Bronchial epithelial cell (primary cell): ENCODE measurements around the gene PDE11A. TPM values are rescaled to one million over a fixed set of nuclear protein-coding genes. Genes with fewer than 3 reads are reported as not detected.

Experiments used
- DNase-seq: peaks from one replicate; pipeline ENCODE4 v3.0.0-alpha.2; 2010; ENCODE audit warnings: low read depth
- FAIRE-seq: peaks from 2 replicates; lab custom pipeline; 2011; peaks lifted over from hg19 to GRCh38; lab: Jason Lieb, UNC
- H3K27me3 ChIP-seq: 2 replicates; pipeline ENCODE4 v1.5.1; 2011; ENCODE audit warnings: low read length; ENCODE audit not compliant: control insufficient read depth, insufficient read depth
- H3K36me3 ChIP-seq: 2 replicates; pipeline ENCODE4 v1.5.1; 2011; ENCODE audit warnings: low read length; ENCODE audit not compliant: control insufficient read depth, insufficient read depth
- H3K4me3 ChIP-seq: 2 replicates; pipeline ENCODE4 v1.5.1; 2011; ENCODE audit warnings: mild to moderate bottlenecking, low read depth, low read length, control low read depth
- total RNA-seq: library from RNA; depleted of rRNA; stranded (reverse); fragments of >200 nt; gene quantifications from 2 replicates; pipeline ENCODE4 v1.2.1, GENCODE V29; 2014
- TF ChIP-seq, protein P1 (sequence below): IDR thresholded peaks from 2 replicates; pipeline ENCODE4 v1.5.1; 2011; ENCODE audit warnings: mild to moderate bottlenecking, moderate library complexity, low read length, control low read depth, inconsistent platforms; ENCODE audit not compliant: insufficient read depth, severe bottlenecking

Gene PDE11A
- total RNA-seq, 1 donor from 2014 or later, result not detected

DNA sequence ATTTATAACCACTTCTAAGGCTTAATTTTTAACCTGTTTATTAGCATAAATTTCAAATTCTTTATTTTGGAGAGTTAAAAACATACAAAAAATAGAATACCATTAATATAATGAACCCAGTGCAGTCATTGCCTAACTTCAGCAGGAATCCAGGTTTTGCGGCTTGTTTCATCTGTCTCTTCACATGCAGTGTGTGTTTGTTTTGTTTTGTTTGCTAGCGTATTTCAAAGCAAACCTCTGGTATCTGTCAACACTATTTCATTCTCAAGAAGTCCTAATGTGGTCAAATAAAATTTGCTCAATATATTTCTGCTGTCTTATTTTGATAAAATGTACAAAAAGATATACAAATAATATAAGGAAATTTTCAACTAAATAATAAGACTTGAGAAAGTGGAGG is 351.5 kb downstream of the PDE11A start:
- DNase-seq (no peak), FAIRE-seq (no peak)
- no peak overlapping the region for H3K4me3 ChIP-seq
- H3K36me3 ChIP-seq, result no peaks in the 10 kb centered on the region
- no peaks in the 10 kb centered on the region for H3K27me3 ChIP-seq
- TF ChIP-seq, protein P1, sequence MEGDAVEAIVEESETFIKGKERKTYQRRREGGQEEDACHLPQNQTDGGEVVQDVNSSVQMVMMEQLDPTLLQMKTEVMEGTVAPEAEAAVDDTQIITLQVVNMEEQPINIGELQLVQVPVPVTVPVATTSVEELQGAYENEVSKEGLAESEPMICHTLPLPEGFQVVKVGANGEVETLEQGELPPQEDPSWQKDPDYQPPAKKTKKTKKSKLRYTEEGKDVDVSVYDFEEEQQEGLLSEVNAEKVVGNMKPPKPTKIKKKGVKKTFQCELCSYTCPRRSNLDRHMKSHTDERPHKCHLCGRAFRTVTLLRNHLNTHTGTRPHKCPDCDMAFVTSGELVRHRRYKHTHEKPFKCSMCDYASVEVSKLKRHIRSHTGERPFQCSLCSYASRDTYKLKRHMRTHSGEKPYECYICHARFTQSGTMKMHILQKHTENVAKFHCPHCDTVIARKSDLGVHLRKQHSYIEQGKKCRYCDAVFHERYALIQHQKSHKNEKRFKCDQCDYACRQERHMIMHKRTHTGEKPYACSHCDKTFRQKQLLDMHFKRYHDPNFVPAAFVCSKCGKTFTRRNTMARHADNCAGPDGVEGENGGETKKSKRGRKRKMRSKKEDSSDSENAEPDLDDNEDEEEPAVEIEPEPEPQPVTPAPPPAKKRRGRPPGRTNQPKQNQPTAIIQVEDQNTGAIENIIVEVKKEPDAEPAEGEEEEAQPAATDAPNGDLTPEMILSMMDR, result no peak

DNA sequence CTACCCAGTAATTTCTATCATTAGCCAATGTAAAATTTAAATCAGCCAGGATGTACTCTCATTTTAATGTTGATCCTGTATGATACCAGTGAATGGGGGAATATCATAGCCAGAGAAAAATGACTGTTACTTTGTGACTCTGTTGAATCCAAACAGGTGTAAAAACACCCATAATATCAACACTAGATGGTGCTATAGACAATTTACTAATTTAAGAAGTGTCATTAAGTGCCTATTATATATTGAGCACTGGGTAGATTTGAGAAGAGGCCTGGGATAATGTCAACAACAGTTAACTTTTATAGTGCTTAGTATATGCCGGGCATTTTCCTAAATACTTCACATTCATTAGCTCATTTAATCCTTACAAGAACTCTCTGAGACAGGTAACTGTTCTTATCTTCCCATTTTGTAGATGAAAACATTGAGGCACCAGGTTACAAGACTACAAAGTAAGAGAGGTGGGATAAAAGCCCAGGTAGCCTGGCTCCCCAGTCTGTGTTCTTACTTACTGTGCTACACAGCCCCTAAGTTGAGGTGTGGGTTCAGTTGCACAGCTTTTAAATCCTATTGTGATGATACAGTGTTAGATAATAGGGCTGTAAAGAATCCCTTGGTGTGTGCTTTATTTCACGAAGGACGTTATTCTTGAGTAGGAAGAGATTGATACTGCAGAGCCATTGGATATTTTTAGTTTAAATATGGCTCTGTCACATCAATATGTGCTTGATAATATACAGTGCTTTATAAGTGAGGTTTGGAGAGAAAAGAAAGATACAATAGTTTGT is 354.6 kb downstream of the PDE11A start:
- Histone ChIP-seq H3K27me3 (no peaks in the 10 kb centered on the region), H3K4me3 (no peak overlapping the region), H3K36me3 (no peaks in the 10 kb centered on the region)
- DNase-seq (peak; percentile 34), FAIRE-seq (no peak)
- TF ChIP-seq, protein P1, result no peak

DNA sequence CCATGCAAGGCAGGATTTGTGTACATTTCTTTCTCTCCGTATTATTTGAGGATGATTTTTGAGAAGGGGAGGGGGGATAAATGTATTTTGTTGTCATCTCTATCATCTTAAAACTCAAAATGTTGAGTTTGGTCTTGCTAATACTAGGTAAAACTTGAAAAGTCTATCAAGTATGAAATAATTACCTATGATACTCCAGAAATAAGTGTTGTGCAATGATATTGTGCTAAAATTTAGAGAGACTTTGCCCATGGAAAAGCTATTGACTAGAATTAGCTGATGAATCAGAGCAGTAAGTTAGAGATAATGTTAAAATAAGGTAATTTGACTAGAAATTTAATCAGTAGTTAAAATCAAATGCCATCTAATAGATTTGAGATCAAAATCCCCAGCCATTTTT is 356.1 kb downstream of the PDE11A start:
- Histone ChIP-seq H3K36me3 (no peaks in the 10 kb centered on the region), H3K27me3 (no peaks in the 10 kb centered on the region), H3K4me3 (no peak overlapping the region)
- FAIRE-seq, result no peak
- DNase-seq, result no peak
- TF ChIP-seq, protein P1, result no peak

DNA sequence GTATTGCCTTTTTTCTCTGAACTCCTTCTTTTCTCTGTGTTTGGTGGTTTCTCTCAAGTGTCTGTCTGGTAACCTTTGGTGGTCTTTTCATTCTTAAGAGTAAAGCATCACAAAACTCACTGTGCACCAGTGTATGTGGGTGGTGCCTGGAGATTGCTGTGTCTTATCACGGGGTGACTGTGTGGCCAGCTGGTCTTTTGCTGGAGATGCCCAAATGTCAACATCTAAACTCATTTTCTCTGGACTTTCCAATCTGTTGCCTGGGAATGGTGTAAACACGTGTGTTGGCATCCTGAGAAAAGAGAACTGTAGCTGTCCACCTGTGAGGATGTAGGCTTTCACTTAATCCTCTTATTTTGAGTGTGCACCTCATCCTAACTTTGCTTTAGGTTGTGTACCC is 356.8 kb downstream of the PDE11A start:
- DNase-seq (no peak), FAIRE-seq (no peak)
- TF ChIP-seq, protein P1, result no peak
- Histone ChIP-seq H3K36me3 (no peaks in the 10 kb centered on the region), H3K27me3 (no peaks in the 10 kb centered on the region), H3K4me3 (no peak overlapping the region)

DNA sequence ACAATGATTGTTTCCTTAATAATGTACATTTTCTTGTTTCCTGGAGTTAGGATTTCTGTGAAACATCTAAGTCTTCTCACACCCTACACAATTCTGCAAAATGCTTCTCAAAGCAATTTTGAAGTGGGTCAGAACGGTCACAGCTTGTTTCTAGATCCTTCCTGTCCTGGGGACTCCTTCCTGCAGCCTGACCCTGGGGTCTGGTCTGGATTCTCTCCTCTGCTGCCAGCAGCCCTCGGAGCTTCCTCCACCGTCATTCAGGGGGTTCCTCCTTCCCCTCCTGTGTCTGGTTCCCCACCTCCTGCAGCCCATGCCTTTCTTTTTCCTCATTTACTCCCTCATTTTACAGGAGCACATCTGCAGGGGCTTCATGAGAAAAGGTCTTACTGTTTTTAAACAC is 357.9 kb downstream of the PDE11A start:
- DNase-seq (no peak), FAIRE-seq (no peak)
- Histone ChIP-seq H3K4me3 (no peak overlapping the region), H3K36me3 (no peaks in the 10 kb centered on the region), H3K27me3 (no peaks in the 10 kb centered on the region)
- TF ChIP-seq, protein P1, result no peak

DNA sequence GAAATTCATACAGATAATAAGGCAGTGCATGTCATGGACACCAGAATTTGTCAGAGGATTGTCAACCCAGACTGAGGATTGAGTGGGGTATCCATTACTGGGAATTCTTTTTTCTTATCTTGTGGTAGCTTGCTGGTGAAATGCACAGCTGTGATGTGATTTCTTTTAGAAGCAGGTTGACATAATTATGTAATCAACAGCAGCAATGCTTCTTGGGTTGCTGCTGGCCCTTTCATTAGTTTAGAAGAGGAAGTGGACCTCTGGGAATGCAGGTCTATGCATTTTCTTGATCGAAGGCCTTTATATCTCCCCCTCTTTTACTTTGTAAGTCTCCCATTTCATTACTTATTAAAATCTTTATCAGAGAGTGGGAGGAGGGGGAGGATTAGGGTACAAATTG is 360.1 kb downstream of the PDE11A start:
- TF ChIP-seq, protein P1, result no peak
- Histone ChIP-seq H3K4me3 (no peak overlapping the region), H3K27me3 (no peaks in the 10 kb centered on the region), H3K36me3 (no peaks in the 10 kb centered on the region)
- DNase-seq, result no peak
- no peak for FAIRE-seq
